ENCODE results near the gene KIAA0232.

The KIAA0232 gene

GRCh38 chr4:6761649-6762615, 20.6 kb upstream of the KIAA0232 start:
- TF ChIP-seq EP300 (IDR thresholded peaks at IDR 0.05; ENCODE audit: borderline replicate concordance) (0 out of 2 replicates have a peak, but pooled peaks have one; percentile 40), NFIC (IDR thresholded peaks at IDR 0.05) (no peak), EGR1 (IDR thresholded peaks at IDR 0.05) (peak; percentile 89), TCF12 (IDR thresholded peaks at IDR 0.05; ENCODE audit: low read depth) (peak; percentile 24; the same call in 1 of the 2 replicates)

DNA sequence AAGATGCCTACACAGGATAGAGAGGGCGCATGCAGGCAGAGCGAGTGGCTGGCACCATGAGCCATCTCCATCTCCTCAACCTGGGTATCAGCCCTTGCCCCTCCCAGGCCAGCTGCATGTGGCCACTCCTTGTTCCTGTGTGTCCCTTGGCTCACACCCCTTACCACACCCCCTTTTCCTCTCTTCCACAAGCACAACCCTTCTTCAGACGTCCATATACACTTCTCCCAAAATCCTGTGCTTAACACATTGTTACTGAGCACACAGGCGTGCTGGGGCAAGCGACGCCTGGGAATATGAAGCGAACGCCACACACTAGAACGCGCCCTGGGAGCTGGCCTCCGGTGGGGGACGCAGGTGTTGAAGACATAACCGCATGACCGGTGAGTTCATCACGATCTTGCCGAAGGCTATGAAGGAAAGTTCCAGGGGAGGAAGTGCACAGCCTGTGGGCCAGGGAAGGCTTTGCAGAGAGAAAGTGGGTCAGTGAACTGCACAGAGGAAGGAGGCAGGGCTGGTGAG, 19.1 kb upstream of the KIAA0232 start:
- TF ChIP-seq EGR1 (IDR thresholded peaks at IDR 0.05) (no peak), MAX (IDR thresholded peaks at IDR 0.05) (no peak), ZBTB7A (IDR thresholded peaks at IDR 0.05; ENCODE audit: low read depth) (no peak), FOXM1 (IDR thresholded peaks at IDR 0.05; ENCODE audit: borderline replicate concordance, low read depth) (no peak), TAF1 (IDR thresholded peaks at IDR 0.05; ENCODE audit: low read depth) (no peak), NFIC (IDR thresholded peaks at IDR 0.05) (no peak)
- TF ChIP-seq, protein P1, sequence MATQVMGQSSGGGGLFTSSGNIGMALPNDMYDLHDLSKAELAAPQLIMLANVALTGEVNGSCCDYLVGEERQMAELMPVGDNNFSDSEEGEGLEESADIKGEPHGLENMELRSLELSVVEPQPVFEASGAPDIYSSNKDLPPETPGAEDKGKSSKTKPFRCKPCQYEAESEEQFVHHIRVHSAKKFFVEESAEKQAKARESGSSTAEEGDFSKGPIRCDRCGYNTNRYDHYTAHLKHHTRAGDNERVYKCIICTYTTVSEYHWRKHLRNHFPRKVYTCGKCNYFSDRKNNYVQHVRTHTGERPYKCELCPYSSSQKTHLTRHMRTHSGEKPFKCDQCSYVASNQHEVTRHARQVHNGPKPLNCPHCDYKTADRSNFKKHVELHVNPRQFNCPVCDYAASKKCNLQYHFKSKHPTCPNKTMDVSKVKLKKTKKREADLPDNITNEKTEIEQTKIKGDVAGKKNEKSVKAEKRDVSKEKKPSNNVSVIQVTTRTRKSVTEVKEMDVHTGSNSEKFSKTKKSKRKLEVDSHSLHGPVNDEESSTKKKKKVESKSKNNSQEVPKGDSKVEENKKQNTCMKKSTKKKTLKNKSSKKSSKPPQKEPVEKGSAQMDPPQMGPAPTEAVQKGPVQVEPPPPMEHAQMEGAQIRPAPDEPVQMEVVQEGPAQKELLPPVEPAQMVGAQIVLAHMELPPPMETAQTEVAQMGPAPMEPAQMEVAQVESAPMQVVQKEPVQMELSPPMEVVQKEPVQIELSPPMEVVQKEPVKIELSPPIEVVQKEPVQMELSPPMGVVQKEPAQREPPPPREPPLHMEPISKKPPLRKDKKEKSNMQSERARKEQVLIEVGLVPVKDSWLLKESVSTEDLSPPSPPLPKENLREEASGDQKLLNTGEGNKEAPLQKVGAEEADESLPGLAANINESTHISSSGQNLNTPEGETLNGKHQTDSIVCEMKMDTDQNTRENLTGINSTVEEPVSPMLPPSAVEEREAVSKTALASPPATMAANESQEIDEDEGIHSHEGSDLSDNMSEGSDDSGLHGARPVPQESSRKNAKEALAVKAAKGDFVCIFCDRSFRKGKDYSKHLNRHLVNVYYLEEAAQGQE (IDR thresholded peaks at IDR 0.05; ENCODE audit: low read depth): no peak

- TF ChIP-seq EGR1 (IDR thresholded peaks at IDR 0.05) (no peak), FOXM1 (IDR thresholded peaks at IDR 0.05; ENCODE audit: borderline replicate concordance, low read depth) (no peak), TCF12 (IDR thresholded peaks at IDR 0.05; ENCODE audit: low read depth) (no peak), NFIC (IDR thresholded peaks at IDR 0.05) (no peak), TAF1 (IDR thresholded peaks at IDR 0.05; ENCODE audit: low read depth) (no peak), TEAD4 (IDR thresholded peaks at IDR 0.05) (no peak), CREB1 (IDR thresholded peaks at IDR 0.05; ENCODE audit: low read depth) (no peak), ZBTB7A (IDR thresholded peaks at IDR 0.05; ENCODE audit: low read depth) (no peak)
Measured at GRCh38 chr4:6764976-6765620, 17.4 kb upstream of the KIAA0232 start.

GRCh38 chr4:6765703-6766102, 16.8 kb upstream of the KIAA0232 start:
- TF ChIP-seq CREB1 (IDR thresholded peaks at IDR 0.05; ENCODE audit: low read depth): no peak
- TF ChIP-seq EGR1 (IDR thresholded peaks at IDR 0.05): no peak
- no peak for TF ChIP-seq TEAD4 (IDR thresholded peaks at IDR 0.05)
- no peak for TF ChIP-seq USF1 (IDR thresholded peaks at IDR 0.05)
- TF ChIP-seq FOXM1 (IDR thresholded peaks at IDR 0.05; ENCODE audit: borderline replicate concordance, low read depth): no peak
- no peak for TF ChIP-seq ZBTB7A (IDR thresholded peaks at IDR 0.05; ENCODE audit: low read depth)
- no peak for TF ChIP-seq TAF1 (IDR thresholded peaks at IDR 0.05; ENCODE audit: low read depth)
- no peak for TF ChIP-seq CEBPB (IDR thresholded peaks at IDR 0.05)
- no peak for TF ChIP-seq RAD21 (IDR thresholded peaks at IDR 0.05; ENCODE audit: low read depth)
- no peak for TF ChIP-seq MAX (IDR thresholded peaks at IDR 0.05)
- TF ChIP-seq, protein P1 (IDR thresholded peaks at IDR 0.05; ENCODE audit: low read depth): no peak

- TF ChIP-seq TCF12 (IDR thresholded peaks at IDR 0.05; ENCODE audit: low read depth): no peak
- TF ChIP-seq NFIC (IDR thresholded peaks at IDR 0.05): peak; percentile 38; the same call in 1 of the 2 replicates
Measured at GRCh38 chr4:6767386-6767747, 15.2 kb upstream of the KIAA0232 start.

GRCh38 chr4:6767748-6768538, 14.6 kb upstream of the KIAA0232 start:
- TF ChIP-seq CEBPB (IDR thresholded peaks at IDR 0.05) (no peak), CREB1 (IDR thresholded peaks at IDR 0.05; ENCODE audit: low read depth) (no peak), ZBTB7A (IDR thresholded peaks at IDR 0.05; ENCODE audit: low read depth) (no peak), TEAD4 (IDR thresholded peaks at IDR 0.05) (no peak), EP300 (IDR thresholded peaks at IDR 0.05; ENCODE audit: borderline replicate concordance) (no peak), EGR1 (IDR thresholded peaks at IDR 0.05) (no peak), TCF12 (IDR thresholded peaks at IDR 0.05; ENCODE audit: low read depth) (no peak)
- TF ChIP-seq, protein P1 (IDR thresholded peaks at IDR 0.05; ENCODE audit: low read depth): no peak
